B cell (primary cell): ENCODE data around the gene STAC3. TPM values are rescaled to one million over a fixed set of nuclear protein-coding genes. Genes with fewer than 3 reads are reported as not detected.

Experiments used
- ATAC-seq: fragments of 200-7000 bp; cut with Tn5 transposase; one replicate; pipeline ENCODE4 v1.10.0; 2021; ENCODE audit warnings: low read depth, mild to moderate bottlenecking, moderate number of reproducible peaks, moderate library complexity
- CTCF ChIA-PET: fragments of 350-600 bp; sonication (Branson Sonifier 250); formaldehyde crosslinking; loops from one replicate; lab custom pipeline; 2021; ENCODE audit warnings: antibody characterized with exemption, inconsistent platforms; lab: Charles Lee
- POLR2A ChIA-PET: fragments of 350-600 bp; sonication (Branson Sonifier 250); formaldehyde crosslinking; loops from one replicate; lab custom pipeline; 2021; ENCODE audit warnings: antibody characterized with exemption; lab: Charles Lee
- DNase-seq: peaks from one replicate; pipeline ENCODE4 v3.0.0; 2013
- H2AFZ ChIP-seq: 2 replicates; pipeline ENCODE4 v1.6.1; 2012; ENCODE audit warnings: mild to moderate bottlenecking, low read depth, low read length; ENCODE audit not compliant: insufficient read depth, poor library complexity, severe bottlenecking
- H3K27ac ChIP-seq, 2 donors: 1 replicate in 1 of 2; 2 replicates in 1 of 2; pipeline ENCODE4 v1.5.1; 2012 to 2013; ENCODE audit warnings: low read length in 2 of 2, mild to moderate bottlenecking in 2 of 2, moderate library complexity in 1 of 2
- H3K27me3 ChIP-seq, 4 experiments: fragments of 200-600 bp in 1 of 4; sonication (generic) in 1 of 4; replicated peaks in 1 of 4; 1 replicate in 2 of 4; 2 replicates in 2 of 4; pipeline versions ENCODE4 v1.6.1 to v1.7.0; 2013 to 2016; ENCODE audit warnings: low read length in 3 of 4, mild to moderate bottlenecking in 2 of 4, mixed read lengths in 1 of 4, moderate library complexity in 1 of 4; ENCODE audit not compliant: insufficient read depth in 4 of 4, control insufficient read depth in 3 of 4; ENCODE audit errors: control extremely low read depth in 1 of 4
- H3K36me3 ChIP-seq, 2 experiments: replicated peaks in 1 of 2; 1 replicate in 1 of 2; 2 replicates in 1 of 2; pipeline versions ENCODE4 v1.6.1 to v1.7.1; 2013; ENCODE audit warnings: low read length in 1 of 2; ENCODE audit not compliant: insufficient read depth in 2 of 2, control insufficient read depth in 1 of 2; ENCODE audit errors: control extremely low read depth in 1 of 2, extremely low read depth in 1 of 2
- H3K4me1 ChIP-seq, 2 donors: fragments of 200-600 bp in 1 of 2; sonication (generic) in 1 of 2; 1 replicate in 1 of 2; 2 replicates in 1 of 2; pipeline versions ENCODE4 v1.5.1 to v1.6.1; 2013 to 2017; ENCODE audit warnings: low read length in 2 of 2; ENCODE audit not compliant: control insufficient read depth in 2 of 2, insufficient read depth in 2 of 2
- H3K4me2 ChIP-seq: replicated peaks from 2 replicates; pipeline ENCODE3; 2012; ENCODE audit warnings: mild to moderate bottlenecking, low read depth, low read length; ENCODE audit not compliant: poor library complexity, severe bottlenecking
- H3K4me3 ChIP-seq, 5 experiments: fragments of 200-600 bp in 1 of 5; sonication (generic) in 1 of 5; 1 replicate in 3 of 5; 2 replicates in 2 of 5; pipeline versions ENCODE4 v1.5.1 to v1.7.0; 2011 to 2016; ENCODE audit warnings: low read length in 4 of 5, mild to moderate bottlenecking in 4 of 5, low read depth in 2 of 5, control low read depth in 1 of 5, moderate library complexity in 1 of 5; ENCODE audit not compliant: insufficient read depth in 1 of 5; ENCODE audit errors: control extremely low read depth in 1 of 5, extremely low read depth in 1 of 5
- H3K79me2 ChIP-seq: fragments of 200-600 bp; sonication (generic); one replicate; pipeline ENCODE4 v1.6.0; 2016; ENCODE audit warnings: low read length; ENCODE audit not compliant: control insufficient read depth, insufficient read depth
- H3K9ac ChIP-seq: fragments of 200-600 bp; sonication (generic); 2 replicates; pipeline ENCODE4 v1.6.1; 2017; ENCODE audit warnings: mild to moderate bottlenecking, low read length, moderate library complexity
- H3K9me3 ChIP-seq, 3 donors: one replicate each; pipeline versions ENCODE4 v1.6.1 to v1.7.1; 2013; ENCODE audit warnings: low read length in 2 of 3; ENCODE audit not compliant: control insufficient read depth in 2 of 3, insufficient read depth in 1 of 3; ENCODE audit errors: control extremely low read depth in 1 of 3
- H4K20me1 ChIP-seq: 2 replicates; pipeline ENCODE4 v1.6.0; 2012; ENCODE audit warnings: mild to moderate bottlenecking, low read length; ENCODE audit not compliant: insufficient read depth, control insufficient read depth, poor library complexity, severe bottlenecking
- H3K27ac Mint-ChIP-seq: one replicate; pipeline ENCODE4 v1.8.0; 2021; ENCODE audit warnings: mixed read lengths
- H3K27me3 Mint-ChIP-seq: one replicate; pipeline ENCODE4 v1.8.0; 2021; ENCODE audit warnings: mixed read lengths
- H3K4me1 Mint-ChIP-seq: one replicate; pipeline ENCODE4 v1.8.0; 2021; ENCODE audit warnings: mixed read lengths
- H3K4me3 Mint-ChIP-seq: one replicate; pipeline ENCODE4 v1.8.0; 2021; ENCODE audit warnings: mixed read lengths
- H3K9me3 Mint-ChIP-seq: one replicate; pipeline ENCODE4 v1.8.0; 2022; ENCODE audit warnings: mixed read lengths; ENCODE audit not compliant: insufficient read depth
- CTCF ChIP-seq: fragments of 200-600 bp; IDR thresholded peaks from one replicate; pipeline ENCODE4 v1.8.0; 2022; ENCODE audit warnings: antibody characterized with exemption, mild to moderate bottlenecking
- EZH2 ChIP-seq: IDR thresholded peaks from 2 replicates; pipeline ENCODE4 v1.6.1; 2012; ENCODE audit warnings: borderline replicate concordance, low read depth, mild to moderate bottlenecking, moderate library complexity, low read length; ENCODE audit not compliant: insufficient read depth, poor library complexity, severe bottlenecking
- WGBS: methylation state at CpG from one replicate; pipeline ENCODE4 v1.1.5; 2013; ENCODE audit warnings: missing lambda C conversion rate; ENCODE audit not compliant: insufficient coverage; 5-methylcytosine and 5-hydroxymethylcytosine counted together
- intact Hi-C: fragments of 100-400 bp; cut with micrococcal nuclease; formaldehyde crosslinking; loops from one replicate; pipeline ENCODE4 v1.10.0; 2022
- polyA plus RNA-seq: library from polyadenylated mRNA; depleted of rRNA; stranded (reverse); fragments of >200 nt; gene quantifications from 2 replicates; pipeline ENCODE4 v1.2.3, GENCODE V29; 2012
- total RNA-seq, 2 donors: library from RNA; stranded (reverse); fragments of 120-200 nt in 1 of 2; gene quantifications; 1 replicate in 1 of 2; 2 replicates in 1 of 2; pipeline versions ENCODE4 v1.2.3 to v1.2.4, GENCODE V29; 2013 to 2022

Gene STAC3
- total and polyA plus RNA-seq, 2 donors (not counting 1 experiment from before 2014, with no cell fraction given) = 4.5 to 6.2 TPM

DNA sequence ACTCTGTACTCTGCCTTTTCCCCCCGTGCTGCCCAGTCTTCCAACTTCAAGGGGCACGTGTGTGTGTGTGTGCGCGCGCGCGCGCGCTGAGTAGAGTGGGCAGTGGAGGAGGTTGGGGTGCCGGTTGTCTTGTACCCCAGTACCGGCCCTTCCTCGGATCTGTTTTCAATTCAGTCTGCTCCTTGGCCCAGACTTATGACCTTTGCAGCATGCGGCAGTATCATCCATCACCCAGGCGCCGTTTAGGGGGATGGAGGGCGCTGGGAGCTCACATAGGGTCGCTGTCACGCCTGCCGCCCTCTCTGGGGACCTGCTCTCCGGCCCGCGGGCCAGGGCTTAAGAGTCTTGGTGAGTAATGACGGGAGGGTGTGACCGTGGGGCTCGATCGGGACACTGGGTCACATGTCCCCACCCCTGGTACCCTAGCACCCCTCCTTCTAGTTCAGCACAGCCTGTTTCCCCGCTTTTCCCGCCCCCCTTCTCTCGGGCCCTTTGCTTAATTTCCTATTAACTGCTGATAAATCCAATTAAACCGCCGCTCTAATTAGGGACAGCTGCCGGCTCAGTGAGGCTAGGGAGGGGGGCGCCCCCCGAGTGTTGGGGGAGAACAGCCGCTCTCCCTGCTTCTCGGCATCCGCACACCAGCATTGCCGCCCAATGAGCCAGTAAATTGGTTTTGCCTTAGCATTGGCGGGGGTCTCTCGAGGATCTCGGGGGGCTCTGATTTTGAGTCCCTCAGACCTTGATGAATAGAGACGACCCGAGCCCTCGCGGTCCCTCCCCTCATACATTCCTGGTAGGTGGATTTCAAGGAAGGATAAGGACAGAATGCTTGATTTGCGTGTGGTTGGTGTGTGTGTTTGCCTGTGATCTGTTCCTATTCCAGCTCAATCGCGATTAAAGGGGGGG, 9.3 kb downstream of the STAC3 start:
- Mint-ChIP-seq H3K4me3 (peak overlapping the region; percentile 89), H3K27me3 (peaks cover 12% of the 10 kb centered on the region), H3K4me1 (peaks cover 69% of the 10 kb centered on the region), H3K27ac (peak overlapping the region; percentile 92), H3K9me3 (no peaks in the 10 kb centered on the region)
- POLR2A ChIA-PET = interaction anchor here (0.6 to 11.2 kb wide), 8 partner anchors 8 to 233 kb away, joined by 3 to 110 read pairs (median 6); partner anchors contain the start of genes NXPH4 and SHMT2
- peak overlapping the region; percentile 95 for H3K4me2 ChIP-seq
- CTCF ChIA-PET = interaction anchor here (1.0 to 31.1 kb wide), 14 partner anchors 11 to 217 kb away, joined by 3 to 838 read pairs (median 9); partner anchors contain the start of genes GLI1, LRP1, NEMP1 and NXPH4
- peaks cover 68 to 75% of the 10 kb centered on the region in 2 donors for H3K4me1 ChIP-seq
- peaks cover 6% of the 10 kb centered on the region for H3K79me2 ChIP-seq
- DNase-seq (peak; percentile 59), ATAC-seq (no peak)
- no peak overlapping the region for H3K27ac ChIP-seq
- H3K4me3 ChIP-seq = peak overlapping the region in 4 of 5 experiments; percentile 17 to 79 (median 39)
- H2AFZ ChIP-seq = peak overlapping the region; percentile 23
- peak; percentile 27 for TF ChIP-seq EZH2
- no peak for TF ChIP-seq CTCF
- H3K9me3 ChIP-seq = peaks cover 0 to 18% (median 0%) of the 10 kb centered on the region in 3 donors
- no peaks in the 10 kb centered on the region for H3K36me3 ChIP-seq
- 8% methylated on average over 26 of the region's 48 CpGs for WGBS
- H3K27me3 ChIP-seq = peaks cover 0 to 69% (median 32%) of the 10 kb centered on the region in 4 experiments
- intact Hi-C loops = loop anchor here (5.0 kb wide), 2 partner anchors 129 to 174 kb away; partner anchors contain the start of gene STAT6
- H4K20me1 ChIP-seq = peaks cover 8% of the 10 kb centered on the region
- peak overlapping the region; percentile 55 for H3K9ac ChIP-seq
